GOT3 (cell line): ENCODE data around the gene TRMT2A.

Experiments used
- DNase-seq: peaks from one replicate; lab custom pipeline; 2025; ENCODE audit warnings: mixed read lengths; lab: John Stamatoyannopoulos, UW

TRMT2A gene

DNA sequence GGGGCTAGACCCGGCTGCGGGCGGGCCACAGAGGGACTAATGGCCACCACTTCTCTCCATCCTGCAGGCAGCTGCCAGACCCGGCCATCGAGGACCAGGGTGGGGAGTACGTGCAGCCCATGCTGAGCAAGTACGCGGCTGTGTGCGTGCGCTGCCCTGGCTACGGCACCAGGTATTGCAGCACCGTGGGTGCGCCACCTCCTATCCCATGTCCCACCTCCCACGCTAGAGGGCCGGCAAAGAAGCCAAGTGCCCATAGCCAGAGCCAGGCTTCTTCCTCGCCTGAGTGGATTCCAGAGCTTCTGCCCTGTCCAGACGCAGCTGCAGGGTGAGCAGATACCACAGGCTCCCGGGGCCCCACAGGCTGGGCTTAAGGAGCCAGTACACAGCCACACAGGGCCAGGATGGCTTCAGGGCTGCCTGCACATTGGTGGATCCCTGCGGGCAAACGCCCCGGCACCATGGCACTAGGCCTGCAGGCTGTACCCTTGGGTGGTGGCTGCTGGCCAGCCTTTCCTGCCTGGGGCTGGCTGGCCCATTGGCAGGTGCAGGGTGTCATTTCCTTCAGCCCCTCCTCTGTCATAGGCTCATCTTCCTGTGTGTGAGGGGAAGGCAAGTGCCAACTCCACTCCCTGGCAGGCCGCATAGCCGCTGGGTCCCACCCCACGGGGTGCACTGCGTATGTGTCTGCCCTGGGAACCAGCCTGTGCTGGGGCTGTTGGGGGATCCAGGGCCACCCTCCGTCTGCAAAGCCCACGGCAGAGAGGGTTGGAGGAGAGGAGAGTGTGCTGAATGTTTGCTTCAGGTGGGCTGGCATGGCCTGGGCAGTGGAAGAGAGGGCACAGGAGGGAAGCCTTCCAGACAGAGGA lies 53.5 kb downstream of the TRMT2A start:
- no peak for DNase-seq

GRCh38 chr22:20062766-20063083 lies 54.3 kb downstream of the TRMT2A start:
- DNase-seq: no peak

GRCh38 chr22:20062043-20062765 lies 54.8 kb downstream of the TRMT2A start:
- DNase-seq: no peak
